NT2/D1 (cell line): ENCODE results near the gene HOXA1.
"Not testable (repeated sequence)": the region's sequence is repeated elsewhere in the genome, so short reads cannot be mapped to it uniquely, and the experiment has no call there.

Experiments used
- DNase-seq: peaks from one replicate; pipeline ENCODE4 v3.0.0-alpha.2; 2011; ENCODE audit warnings: low read depth, low spot score
- H3K27me3 ChIP-seq: 2 replicates; pipeline ENCODE4 v1.6.0; 2011; ENCODE audit warnings: mild to moderate bottlenecking; ENCODE audit not compliant: insufficient read length, insufficient read depth
- H3K36me3 ChIP-seq: 2 replicates; pipeline ENCODE4 v1.6.1; 2011; ENCODE audit warnings: mild to moderate bottlenecking, low read length, mixed read lengths; ENCODE audit not compliant: insufficient read depth, insufficient read length
- H3K4me1 ChIP-seq: 2 replicates; pipeline ENCODE4 v1.5.1; 2011; ENCODE audit not compliant: insufficient read depth, insufficient read length
- H3K4me3 ChIP-seq: 2 replicates; pipeline ENCODE4 v1.5.1; 2011; ENCODE audit warnings: low read depth; ENCODE audit not compliant: insufficient read length
- H3K9ac ChIP-seq: 2 replicates; pipeline ENCODE4 v1.6.0; 2011; ENCODE audit warnings: low read depth; ENCODE audit not compliant: insufficient read length
- H3K9me3 ChIP-seq: 2 replicates; pipeline ENCODE4 v1.5.1; 2011; ENCODE audit warnings: mild to moderate bottlenecking, low read length; ENCODE audit not compliant: insufficient read depth
- SUZ12 ChIP-seq: IDR thresholded peaks from 2 replicates; pipeline ENCODE4 v1.6.1; 2011; ENCODE audit not compliant: insufficient read length, insufficient read depth; ENCODE audit errors: extremely low read depth
- YY1 ChIP-seq: IDR thresholded peaks from 2 replicates; pipeline ENCODE4 v1.6.1; 2011; ENCODE audit not compliant: insufficient read length, insufficient read depth
- ZNF274 ChIP-seq: IDR thresholded peaks from 2 replicates; pipeline ENCODE4 v1.6.1; 2011; ENCODE audit warnings: mild to moderate bottlenecking, low read depth, low read length

HOXA1 gene

GRCh38 chr7:27046854-27047549 lies 48.8 kb downstream of the HOXA1 start:
- Histone ChIP-seq H3K4me1 (no peaks in the 10 kb centered on the region), H3K36me3 (no peaks in the 10 kb centered on the region), H3K9ac (no peak overlapping the region), H3K9me3 (no peaks in the 10 kb centered on the region; the same call in 1 of the 2 replicates), H3K27me3 (no peaks in the 10 kb centered on the region), H3K4me3 (no peak overlapping the region)
- DNase-seq: no peak
- TF ChIP-seq ZNF274 (no peak), YY1 (no peak), SUZ12 (no peak)

DNA sequence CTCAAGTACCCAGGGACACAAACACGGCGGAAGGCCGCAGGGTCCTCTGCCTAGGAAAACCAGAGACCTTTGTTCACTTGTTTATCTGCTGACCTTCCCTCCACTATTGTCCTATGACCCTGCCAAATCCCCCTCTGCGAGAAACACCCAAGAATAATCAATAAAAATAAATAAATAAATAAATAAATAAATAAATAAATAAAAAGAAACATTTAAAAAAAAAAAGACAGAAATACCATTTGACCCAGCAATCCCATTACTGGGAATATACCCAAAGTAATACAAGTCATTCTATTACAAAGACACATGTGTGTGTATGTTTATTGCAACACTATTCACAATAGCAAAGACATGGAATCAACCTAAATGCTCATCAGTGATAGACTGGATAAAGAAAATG lies 49.8 kb downstream of the HOXA1 start:
- H3K9ac ChIP-seq, H3K27me3 ChIP-seq, H3K4me1 ChIP-seq, H3K9me3 ChIP-seq, H3K36me3 ChIP-seq, DNase-seq, H3K4me3 ChIP-seq: not testable (repeated sequence)

- not testable (repeated sequence) for H3K4me3 ChIP-seq, H3K9ac ChIP-seq, H3K27me3 ChIP-seq, H3K4me1 ChIP-seq, H3K9me3 ChIP-seq, DNase-seq, H3K36me3 ChIP-seq
Measured at GRCh38 chr7:27045066-27045465, 50.7 kb downstream of the HOXA1 start.
